ENCODE data around the gene POLR2F.

Gene POLR2F

DNA sequence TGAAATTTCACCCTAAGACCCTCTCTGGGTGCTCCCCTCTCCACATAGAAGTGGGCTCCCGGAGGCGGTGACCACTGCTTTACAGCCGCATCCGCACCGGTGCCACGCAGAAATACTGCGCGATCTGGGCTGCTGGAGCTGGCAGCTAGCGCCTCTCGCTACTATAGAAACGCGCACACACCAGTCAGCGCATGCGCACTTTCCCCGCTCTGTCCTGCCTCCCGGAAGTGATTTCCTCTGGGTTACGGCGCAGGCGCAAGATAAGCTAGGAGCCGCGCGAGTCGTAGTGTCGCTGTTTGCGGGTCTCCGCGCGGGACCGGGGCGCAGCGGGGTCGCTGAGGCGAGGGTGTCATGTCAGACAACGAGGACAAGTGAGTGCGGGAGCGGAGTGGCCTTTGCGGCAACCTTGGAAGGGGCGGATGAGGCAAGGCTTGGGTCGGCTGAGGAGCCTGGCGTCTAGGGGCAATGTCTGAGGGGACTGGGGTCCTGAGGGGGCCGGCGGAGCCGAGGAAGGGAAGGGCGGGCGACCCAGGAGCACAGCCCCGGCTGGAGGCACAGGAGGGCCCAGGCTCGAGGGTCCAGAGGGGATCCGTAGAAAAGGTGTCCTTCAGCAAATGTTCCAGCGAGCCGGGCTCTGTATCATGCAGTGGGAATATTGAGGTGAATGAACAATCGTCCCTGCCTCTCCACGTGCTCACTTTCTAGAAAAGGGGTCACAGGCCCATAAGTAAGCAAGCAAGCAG lies at the start of gene POLR2F, which contains the start of gene C22orf23:
POLR2F (plus strand) TSS at position 263 of the 743 bp plus-strand sequence; CDS start at position 352, 89 bp downstream.
C22orf23 (minus strand) TSS at position 165 of the 743 bp plus-strand sequence. CDS start 452 bp downstream, outside the sequence.
- DNase-seq: peak; percentile 96

DNA sequence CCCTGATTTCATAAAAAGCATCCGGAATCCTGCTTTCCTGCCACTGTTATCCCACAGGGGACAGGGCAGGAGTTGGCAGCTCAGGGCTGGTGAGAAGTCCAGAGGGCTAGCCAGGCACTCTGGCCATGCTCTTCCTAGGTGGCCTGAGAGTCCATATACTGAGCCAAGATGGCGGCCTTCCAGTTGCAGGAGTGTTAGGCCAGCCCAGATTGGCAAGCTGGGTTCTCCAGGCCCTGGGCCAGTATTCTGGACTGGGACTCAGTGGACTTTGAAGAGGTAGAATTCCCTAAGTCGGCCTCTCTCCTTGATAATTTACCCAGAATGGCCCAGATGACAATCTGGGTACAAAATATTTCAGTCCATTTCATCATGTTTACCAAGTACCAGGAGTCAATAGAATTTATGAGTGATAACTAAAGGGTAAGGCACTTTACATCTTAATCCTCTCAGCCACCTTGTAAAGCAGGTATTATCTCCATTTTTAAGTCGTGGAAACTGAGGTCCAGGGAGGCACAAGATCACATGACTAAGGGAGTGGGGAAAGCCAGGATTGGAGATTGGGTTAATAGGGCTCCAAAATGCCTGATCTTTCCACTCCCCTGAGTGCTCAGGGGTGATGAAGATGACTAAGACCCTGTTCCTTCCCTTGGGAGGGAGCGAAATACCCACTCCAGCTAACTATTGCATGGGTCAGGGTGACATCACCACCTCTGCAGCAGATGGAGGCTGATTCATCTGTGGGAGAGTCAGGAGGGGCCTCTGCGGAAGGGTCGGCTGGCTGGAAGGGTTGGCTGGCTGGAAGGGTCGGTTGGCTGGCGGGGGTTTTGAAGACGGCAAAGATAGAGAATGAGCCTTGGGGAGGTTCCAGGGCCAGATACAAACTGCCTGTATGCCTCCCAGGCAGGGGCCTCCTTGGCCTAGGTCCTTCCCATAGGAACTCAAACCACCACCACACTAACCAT lies 48.6 kb upstream of the POLR2F start:
- no peak for DNase-seq

DNA sequence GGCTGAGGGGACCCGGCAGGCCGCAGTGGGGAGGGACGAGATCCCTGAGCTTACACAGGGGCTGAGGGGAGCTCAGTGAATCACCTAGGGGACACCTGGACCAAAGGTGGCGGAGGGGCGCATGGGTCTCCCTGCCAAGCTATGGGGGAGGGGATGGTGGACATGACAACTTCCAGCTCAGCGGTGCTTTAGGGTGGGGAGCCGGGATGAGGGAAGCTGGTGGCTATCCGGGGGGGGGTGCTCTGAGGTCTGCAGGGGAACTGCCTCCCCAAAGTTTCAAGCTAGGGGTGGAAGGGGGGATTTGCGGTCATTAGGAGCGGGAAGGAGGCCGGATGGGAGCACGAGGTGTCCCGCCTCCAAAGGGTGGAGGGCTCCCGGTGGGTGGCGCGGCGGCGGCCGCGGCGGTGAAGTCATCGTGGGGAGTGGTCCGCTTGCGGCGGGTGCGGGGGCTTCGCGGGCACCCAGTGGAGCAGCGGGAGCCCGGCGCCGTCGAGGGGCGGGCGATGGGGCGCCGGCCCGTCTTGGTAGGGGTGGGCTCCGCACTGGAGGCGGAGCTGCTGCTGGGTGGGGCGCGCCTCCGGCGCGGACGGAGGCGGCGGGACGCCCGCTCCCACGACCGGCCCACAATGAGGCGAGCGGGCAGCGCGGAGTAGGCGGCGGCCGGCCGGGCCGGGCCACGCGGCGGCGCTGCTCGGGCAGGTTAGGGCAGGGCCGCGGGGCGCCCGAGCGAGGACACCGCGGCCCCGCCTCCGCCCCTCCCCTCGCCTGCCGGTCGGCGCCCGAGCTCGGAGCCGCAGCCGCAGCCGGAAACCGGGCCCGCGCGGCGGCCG lies 47.8 kb upstream of the POLR2F start, which contains the start of gene MICALL1:
MICALL1 (plus strand) TSS at position 764 of the 830 bp plus-strand sequence. CDS start 126 bp downstream, outside the sequence.
- peak; percentile 84 for DNase-seq

DNA sequence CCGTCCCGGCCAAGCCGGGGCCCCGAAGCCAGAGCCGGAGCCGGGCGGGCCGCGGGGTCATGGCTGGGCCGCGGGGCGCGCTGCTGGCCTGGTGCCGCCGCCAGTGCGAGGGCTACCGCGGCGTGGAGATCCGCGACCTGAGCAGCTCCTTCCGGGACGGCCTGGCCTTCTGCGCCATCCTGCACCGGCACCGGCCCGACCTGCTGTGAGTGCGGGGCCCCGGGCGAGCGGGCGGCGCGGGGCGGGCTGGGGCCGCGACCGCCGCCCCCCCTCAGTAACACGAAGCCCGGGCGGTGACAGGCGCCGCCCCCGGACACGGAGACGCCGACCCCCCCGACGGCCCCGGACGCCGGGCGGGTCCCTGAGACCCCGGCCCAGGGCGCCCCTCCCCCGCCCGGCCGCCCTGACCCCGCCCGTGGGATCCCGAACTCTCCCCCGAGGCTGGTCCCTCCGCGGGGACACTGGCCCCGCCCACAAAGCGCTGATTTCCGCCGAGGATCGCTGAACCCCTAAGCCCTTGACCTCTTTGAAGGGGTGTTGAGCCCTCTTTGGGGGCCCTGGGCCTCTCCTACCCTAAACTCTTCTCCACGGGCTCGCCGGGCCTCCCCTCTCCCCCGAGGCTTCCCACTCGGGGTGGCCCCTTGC lies 47.0 kb upstream of the POLR2F start:
- DNase-seq: peak; percentile 76

DNA sequence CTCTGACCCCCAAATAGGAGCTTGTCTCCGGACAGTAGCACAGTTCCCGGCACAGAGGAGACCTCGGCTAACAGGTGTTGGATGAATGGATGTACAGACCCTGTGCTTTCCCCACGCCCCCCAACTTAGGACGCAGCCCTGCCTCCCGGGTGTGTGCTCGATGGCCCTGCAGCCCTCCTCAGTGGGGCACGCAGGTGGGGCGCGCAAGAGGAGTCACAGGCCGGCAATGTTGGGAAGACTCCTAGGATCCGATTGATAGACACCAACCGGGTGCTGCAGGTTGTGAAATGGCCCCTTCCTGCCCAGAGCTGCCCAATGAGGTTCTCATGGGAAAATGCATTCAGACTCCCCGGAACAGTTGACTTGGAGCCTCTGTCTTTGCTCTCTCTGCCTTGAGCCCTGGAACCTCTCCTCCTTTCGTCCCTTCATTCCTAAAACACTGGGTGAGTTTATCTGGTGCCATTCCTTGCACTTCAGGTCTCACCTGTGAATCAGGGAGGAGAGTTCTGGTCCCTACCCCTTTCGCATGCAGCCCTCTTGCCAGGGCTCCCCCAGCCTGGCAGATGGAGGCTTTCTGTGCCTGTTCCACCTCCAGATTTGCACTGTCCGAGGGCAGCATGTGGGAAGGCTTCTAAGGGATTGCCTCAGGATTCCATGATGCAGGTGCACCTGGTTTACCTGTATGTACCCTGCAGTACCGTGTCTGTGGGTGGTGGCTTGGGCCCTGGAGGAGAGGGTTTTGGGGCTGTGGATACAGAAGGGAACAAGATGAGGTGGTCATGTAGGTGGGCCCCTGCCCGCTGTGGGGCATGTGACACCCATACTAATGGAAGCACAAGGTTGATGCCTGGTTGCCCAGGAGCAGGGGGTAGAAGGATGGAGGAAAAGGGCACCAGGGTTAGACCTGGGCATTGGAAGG lies 46.2 kb upstream of the POLR2F start:
- DNase-seq: no peak

DNA sequence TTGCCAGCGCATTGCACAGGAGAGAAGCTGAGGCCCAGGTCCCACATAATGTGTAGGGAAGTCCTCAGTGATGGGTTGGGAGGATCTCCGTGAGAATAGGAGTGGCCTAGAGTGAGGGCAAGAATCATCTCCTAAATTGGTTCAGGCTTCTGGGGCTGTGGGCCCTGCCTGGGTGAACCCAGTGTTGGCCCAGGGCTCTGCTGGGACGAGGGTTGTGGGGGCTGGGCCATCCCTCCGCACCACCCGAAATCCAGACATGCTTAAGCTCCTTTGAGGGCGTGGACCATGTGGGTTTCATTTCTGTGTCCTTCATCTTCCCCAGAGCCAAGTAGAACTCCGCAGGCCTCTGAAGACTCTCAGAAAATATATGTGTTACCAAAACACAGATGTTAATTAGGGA lies 43.7 kb upstream of the POLR2F start:
- DNase-seq: no peak

DNA sequence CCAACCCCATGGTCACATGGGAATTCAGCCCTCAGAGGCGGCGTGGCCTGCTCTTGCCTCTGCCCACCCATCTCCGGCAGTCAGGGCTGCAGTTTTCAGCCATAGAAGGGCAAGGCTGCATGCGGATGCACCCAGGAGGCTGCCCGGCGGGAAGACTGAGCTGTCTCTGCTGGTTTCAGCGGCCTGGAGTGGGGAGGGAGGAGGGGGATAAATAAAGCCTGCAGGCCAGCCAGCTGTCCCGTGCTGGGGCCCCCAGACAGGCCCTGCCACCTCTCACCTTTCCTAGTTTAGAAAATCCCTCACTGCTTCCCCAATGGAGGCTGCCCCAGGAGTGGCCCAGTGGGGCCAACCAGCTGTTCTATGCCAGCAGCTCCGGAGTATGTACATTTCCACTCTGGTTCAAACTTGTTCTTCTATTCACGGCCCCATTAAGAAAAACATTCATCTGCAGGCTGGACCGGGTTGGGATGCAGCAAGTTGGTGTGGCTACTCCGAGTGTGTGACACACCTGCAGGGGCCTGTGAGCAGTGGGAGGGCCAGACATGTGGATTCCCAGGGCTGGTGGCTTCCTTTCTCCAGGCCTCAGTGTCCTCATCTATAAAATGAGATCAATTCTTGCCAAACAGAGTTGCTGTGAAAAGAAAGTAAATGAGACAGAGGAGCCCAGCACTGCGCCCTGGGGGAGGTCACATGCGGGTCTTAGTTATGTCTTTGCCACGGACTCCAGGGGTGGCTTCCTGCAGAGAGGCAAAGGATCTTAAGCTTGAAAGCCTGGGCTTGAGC lies 42.4 kb upstream of the POLR2F start:
- DNase-seq: no peak

DNA sequence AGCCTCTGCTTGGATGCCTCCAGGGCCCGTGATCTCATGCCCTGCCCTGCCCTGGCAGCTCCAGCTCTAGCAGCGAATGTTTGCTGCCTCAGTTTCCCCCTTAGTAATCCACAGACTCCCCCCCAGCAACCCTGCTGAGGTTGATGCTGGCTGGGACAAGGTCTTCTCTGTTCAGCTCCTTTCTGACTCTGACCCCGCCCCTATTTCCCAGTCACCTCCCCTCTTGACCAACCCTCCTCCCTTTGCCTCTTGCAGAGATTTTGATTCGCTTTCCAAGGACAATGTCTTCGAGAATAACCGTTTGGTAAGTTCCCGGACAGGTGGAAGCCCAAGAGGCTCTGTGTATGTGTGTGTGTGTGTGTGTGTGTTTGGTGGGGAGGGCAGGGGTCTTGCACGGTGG lies 41.8 kb upstream of the POLR2F start:
- no peak for DNase-seq

DNA sequence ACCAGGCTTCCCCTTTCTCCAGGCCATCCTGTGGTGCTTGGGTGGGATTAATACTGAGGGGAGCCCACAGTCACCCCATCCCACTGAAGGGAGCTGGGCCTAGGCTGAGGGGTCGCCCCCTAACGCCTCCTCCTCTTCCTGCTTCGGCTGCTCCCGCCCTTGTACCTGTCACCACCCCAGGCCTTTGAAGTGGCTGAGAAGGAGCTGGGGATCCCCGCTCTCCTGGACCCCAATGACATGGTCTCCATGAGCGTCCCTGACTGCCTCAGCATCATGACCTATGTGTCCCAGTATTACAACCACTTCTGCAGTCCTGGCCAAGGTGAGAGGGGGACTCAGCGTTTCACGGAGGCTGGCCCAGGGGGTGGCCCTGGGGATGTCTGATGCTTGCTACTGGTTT lies 41.3 kb upstream of the POLR2F start:
- no peak for DNase-seq

DNA sequence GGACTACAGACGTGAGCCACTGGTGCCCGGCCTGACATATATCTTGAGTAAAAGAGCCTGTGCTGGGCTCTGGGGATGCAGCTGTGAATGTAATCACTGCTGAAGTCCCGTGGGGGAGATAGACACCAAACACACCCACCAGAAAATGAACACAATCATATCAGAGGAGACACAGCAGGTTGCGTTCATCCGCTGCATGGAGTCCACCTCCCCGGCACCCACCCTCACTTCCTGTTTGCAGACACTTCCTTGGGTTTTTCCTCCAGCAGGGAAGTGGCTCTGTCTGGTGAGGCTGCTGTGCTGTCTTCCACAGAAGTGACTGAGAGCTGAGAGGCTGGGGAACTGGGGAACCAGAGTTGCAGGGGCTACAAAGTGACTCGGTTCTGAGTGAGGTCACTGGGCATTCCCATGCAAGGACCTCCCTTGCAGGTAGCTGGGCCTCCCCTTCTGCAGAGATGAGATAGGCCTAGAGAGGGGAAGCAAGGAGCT lies 40.2 kb upstream of the POLR2F start:
- no peak for DNase-seq

DNA sequence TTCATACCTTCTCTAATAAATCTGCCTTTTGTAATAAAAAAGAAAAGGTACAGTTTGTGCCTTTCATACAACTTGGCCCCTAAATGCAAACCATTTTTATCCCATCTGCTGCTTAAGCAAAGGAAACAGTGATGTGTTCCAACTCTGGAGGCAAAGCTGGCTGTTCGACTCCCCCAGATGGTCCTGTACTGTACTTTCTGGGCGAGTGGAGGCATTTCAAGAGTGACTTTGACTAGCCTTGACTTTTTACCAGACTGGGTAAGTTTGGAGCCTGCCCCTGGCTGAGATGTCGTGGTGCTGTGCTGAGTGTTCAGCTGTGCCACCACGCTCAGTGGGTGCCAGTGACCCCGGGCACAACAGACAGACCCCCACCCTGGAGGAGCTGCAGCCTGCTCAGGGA lies 37.2 kb upstream of the POLR2F start:
- DNase-seq: no peak

DNA sequence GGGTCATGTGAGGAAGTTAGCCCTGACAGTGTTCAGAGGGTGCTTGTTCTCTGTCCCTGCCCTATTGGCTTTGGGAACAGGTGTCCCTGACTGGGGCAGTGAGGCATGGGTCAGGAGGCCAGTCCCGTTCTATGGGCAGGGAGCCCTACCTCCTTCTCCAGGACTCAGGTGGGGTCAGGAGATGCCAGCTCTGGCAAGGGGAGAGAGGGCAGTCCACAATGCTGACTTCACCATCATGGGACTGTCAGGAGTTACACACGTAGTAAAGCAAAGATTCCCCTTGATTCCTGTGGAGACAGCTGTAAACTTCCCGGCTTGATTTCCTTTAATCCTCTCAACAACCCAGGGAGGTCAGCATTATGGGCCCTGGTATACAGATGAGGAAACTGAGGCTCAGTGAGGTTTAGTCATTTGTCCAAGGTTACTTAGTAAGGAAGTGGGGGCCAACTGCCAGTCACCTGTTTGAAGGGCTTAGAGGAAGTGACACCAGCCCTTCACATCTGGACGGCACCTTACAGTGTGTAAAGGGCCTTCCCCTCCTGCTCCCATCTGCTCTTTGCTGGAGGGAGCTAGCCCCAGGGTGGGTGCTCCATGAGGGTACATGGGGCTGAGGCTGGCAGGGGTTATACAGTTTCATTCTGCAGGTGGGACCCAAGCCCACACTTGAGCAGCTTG lies 35.5 kb upstream of the POLR2F start:
- no peak for DNase-seq

DNA sequence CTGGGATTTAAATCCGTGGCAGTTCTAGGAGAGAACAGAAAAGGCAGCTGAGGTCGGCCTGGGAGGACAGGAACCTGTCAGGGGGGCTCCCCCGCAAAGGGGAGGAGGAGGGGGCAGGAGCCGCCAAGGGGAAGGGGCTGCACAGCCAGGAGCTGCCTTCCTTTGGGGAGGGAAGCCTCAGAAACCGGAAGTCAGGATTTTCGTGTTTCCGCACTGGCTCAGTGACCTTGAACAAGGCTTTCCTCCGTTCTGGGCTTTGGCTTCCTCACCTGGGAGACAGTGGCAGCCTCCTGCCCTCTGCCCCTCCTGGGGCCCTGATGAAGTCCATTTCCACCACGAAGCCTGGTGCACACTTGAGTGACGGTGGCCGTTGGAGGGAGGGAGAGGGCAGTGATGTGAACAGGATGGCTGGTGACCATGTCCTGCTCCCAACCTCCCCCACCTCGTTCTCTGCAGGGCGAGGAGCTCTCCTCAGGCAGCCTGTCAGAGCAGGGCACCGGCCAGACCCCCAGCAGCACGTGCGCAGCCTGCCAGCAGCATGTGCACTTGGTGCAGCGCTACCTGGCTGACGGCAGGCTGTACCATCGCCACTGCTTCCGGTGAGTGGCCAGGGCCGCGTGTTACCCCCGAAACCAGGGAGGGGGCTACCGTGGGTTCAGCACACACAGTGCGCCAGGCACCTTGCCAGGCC lies 34.8 kb upstream of the POLR2F start:
- no peak for DNase-seq

DNA sequence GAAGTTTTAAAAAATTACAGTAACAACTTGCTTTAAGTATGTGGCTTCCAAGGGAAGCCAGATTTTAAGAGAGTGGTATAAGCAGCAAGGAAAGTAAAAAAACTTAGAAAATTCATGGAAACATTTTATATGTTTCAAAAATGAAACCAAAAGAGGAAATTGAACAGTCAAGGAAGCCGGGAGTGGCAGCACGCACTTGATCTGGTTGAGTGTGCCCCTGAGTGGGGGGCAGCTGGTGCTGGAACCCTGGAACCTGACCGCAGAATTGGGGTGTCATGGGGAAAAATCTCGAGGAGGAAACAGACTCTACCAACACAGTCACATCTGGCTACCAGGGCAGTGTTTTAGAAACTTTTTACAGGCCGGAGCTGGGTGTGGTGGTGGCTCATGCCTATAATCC lies 33.4 kb upstream of the POLR2F start:
- DNase-seq: no peak

DNA sequence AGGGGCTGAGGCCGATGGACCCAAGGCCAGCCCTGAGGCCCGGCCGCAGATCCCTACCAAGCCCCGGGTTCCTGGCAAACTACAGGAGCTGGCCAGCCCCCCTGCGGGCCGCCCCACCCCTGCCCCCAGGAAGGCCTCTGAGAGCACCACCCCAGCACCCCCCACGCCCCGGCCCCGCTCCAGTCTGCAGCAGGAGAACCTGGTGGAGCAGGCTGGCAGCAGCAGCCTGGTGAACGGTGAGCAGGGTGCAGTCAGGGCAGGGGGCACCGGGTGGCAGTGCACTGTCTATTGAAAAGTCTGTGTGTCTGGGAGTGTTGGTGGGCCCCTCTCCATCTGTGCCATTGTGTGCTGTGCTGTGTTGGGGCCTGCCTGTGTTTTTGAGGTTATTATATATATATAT lies 31.3 kb upstream of the POLR2F start:
- no peak for DNase-seq

DNA sequence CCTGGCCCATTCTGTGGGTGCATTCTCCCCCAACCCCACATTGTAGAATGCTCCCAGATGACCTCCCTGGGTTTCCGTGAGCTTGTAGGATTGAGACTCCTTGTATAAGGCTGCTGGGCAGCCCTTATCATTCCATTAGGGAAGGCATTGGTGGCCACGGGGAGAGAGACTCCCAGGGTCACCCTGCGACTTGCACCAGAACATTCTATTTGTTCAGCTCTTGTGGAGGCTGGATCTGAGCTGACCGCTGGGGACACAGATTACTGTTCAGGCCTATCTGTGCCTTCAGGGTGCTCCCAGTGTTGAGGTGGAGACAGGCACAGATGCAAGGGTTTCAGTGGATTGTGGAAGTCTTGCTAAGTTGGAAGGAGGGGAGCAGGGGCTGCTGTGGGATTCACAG lies 29.6 kb upstream of the POLR2F start:
- DNase-seq: no peak

DNA sequence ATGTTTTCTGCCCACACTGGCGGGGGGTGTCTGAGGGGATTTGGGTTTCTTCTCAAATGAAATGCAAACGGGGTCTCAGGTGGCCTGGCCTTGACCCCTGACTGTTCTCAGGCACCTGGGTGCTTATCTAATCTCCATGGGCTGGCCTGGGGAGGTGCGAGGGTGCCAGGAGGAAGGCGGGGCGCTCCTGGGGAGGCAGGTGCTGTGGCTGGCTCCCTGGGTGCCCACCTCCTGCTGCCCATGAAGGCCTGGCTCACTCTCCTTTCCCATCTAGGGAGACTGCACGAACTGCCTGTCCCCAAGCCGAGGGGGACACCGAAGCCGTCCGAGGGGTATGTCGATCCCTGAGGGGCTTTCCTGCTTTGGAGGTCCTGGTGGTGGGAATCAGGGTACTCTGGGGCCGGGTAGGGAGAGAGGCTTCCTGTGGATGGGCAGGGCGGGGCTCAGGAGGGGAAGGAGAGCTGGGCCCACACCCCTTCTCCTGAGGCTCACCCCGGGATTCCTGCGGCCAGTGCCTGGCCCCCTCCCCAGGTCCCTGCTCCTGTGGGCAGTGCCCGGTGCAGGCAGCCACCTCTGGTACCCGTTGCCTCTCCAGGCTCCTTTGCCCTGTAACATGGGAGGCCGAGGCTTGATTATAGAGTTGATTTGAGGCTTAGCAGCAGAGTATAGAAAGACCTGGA lies 29.0 kb upstream of the POLR2F start:
- no peak for DNase-seq

DNA sequence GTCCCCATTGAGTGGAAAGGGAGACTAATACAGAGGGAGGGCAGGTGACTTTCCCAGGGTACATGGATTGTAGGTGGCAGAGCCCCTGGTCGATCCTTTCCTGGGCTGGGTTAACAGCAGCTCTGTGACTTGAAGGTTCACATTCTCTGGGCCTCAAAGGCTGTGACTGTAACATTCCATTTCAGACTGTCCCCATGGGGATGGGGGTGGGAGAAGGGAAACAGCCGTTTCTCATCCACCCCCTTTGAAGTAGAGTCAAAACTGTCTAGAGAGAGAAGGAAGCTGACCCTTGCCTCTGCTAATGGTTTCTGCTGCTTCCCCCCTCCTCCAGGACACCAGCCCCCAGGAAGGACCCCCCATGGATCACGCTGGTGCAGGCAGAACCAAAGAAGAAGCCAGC lies 28.2 kb upstream of the POLR2F start:
- no peak for DNase-seq
